GM21576 (cell line): Measurements from ENCODE around the gene CSRP3.
"Not testable (repeated sequence)": the region's sequence is repeated elsewhere in the genome, so short reads cannot be mapped to it uniquely, and the experiment has no call there.

ENCODE experiments used
- ATAC-seq: cut with Tn5 transposase; IDR thresholded peaks from one replicate; pipeline ENCODE4 v1.9.1; 2021; ENCODE audit warnings: mild to moderate bottlenecking, moderate library complexity; ENCODE audit not compliant: unreplicated experiment

CSRP3 gene

GRCh38 chr11:19191530-19192169 lies 10.1 kb downstream of the CSRP3 start:
- no peak for ATAC-seq

DNA sequence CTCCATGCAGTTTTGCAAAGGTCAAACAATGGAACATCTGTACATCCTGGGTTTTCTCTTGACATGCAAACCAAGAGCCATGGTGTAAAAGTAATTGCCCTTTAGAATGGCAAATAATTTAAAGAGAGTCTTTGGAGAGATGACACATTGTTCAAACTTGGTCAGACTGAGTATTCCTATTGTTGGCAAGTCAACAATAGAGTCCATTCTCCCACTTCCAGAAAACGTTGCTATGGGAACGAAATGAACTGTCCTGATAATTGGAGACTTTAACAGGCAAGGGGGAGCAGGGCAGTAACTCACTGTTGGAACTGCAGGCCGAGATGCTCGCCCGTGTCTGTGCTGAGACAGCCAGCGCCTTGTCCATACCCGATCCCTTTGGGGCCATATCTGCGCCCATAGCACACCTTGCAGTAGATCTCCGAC lies 13.9 kb downstream of the CSRP3 start:
- no peak for ATAC-seq

DNA sequence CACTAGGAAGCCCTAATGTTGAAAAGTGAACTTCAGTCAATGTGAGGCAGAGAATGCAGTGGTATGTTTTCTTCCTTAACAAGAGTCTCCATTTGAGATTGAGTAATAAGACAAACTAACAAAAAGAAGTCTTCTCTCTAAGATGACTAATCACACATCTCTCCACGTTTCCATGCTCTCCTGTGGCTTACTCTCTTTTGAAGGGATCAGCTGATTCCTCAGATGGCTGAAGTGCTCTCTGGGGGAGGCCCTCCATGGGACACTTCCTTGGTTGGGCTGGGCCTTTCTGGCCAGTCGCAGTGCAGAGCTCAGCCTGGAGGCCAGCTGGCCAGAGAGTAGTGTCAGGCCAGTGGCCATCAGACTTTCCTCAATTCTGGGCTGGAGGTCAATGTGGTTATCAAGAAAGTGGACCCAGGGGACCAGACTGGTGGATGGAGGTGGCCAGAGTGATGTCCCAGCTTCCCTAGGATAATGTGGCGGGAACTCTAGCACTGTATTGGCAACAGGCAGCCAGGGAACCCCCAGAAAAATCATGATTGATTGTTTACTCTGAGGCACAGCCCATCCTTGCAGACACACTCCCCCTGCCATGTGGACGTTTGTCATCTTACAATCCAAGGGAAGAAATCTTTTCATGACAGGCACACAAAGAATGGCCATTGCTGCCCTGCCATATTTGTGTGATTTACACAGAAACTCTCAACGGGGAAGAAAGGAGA lies 14.5 kb downstream of the CSRP3 start:
- no peak for ATAC-seq

GRCh38 chr11:19185516-19186052 lies 16.2 kb downstream of the CSRP3 start:
- ATAC-seq, result no peak

DNA sequence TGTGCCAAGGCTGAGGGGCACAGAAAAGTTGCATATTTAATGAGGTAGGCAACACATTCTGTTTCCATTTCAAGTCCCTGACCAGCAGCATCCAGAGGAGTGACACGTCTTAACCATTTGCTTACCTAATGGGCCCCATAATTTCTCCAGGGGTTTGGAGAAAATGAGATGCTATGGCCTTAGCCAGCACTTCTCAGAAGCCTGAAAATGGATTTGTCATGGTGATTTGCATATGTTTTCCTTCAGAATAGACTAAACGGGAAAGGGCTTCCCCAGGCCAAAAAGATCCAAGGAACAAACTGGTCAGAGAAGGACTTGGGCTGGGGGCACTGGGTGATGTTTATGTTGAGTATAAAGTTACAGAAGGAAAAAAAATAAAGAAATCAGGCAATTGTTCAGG lies 16.7 kb downstream of the CSRP3 start:
- ATAC-seq, result no peak

DNA sequence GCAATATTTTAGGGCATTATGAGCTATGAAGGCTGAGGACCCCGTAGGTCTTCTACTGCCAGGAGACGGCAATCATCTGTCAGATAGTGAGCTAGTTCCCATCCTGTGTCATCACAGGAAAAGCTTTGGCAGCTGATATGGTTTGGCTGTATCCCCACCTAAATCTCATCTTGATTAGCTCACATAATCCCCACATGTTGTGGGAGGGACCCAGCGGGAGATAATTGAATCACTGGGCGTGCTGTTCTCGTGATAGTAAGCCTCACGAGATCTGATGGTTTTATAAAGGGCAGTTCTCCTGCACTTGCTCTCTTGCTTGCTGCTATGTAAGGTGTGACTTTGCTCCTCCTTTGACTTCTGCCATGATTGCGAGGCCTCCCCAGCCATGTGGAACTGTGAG lies 18.1 kb downstream of the CSRP3 start:
- no peak for ATAC-seq

DNA sequence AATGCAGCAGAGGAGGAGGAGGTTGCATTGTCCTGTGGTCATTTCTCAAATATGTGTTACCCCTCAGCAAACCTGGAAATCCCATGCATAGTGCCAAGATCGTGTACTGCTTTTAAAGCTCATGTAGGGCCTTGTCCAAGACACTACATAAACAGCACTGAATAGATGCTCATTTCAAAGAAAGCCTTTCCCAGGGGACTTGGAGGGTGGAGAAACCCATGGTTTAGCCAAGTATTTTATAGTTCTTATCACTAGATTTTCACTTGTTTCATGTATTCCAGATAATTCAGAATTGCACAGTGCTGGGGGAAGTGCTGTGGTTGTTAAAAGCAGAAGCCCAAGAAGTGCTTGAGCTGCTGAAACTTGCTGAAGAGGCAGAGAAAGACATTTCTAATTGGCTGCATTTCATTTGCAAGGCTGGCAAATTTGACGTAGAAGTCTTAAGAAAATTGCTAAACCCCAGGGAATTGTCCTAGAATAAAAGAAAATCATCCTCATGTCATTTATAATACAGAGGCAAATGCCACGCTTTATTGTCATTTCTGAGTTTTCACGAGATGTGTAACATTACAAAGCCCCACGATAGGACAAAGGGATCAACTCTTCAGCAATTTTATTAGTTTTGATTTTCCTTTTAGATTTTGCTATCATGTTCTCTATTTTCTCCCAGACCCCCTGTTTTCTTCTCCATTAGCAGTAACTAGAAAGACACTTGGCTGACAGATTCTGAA lies 20.1 kb downstream of the CSRP3 start:
- no peak for ATAC-seq

- no peak for ATAC-seq
Measured at GRCh38 chr11:19176629-19177186, 25.1 kb downstream of the CSRP3 start.

- ATAC-seq, result no peak
Measured at GRCh38 chr11:19173964-19174638, 27.7 kb downstream of the CSRP3 start.

DNA sequence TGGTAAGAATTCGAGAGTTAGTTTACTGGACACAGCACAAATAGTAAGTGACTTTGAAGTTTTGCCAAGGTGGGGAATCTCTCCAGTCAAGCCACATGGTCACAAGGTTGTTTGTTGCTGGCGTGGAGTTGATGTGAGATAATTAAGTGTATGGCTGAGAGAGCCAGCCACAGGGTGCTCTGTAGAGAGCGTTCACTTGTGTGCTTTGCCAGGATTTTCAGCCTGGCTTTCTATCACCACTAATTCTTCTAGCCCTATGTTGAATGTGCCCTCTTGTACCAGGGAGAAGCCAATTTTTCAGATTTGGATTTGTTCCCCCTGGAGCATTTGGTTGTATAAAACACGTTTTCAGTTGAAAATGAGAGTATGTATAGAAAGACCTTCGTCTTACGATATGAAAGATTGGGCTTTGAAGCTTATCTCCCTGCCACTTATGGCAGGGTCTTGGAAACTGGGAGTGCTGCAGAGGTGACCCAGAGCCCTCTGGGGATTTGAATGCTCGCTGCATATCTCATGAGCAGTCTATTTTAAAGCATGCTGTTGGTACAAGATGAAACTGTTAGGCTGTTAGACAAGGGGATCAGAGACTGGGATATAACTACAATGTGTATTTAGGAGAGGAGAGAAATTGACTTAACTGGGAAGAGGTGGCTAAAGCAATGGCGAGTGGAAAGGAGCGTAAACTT lies 28.6 kb downstream of the CSRP3 start:
- ATAC-seq, result no peak

GRCh38 chr11:19168090-19168489 lies 33.7 kb downstream of the CSRP3 start:
- no peak for ATAC-seq

DNA sequence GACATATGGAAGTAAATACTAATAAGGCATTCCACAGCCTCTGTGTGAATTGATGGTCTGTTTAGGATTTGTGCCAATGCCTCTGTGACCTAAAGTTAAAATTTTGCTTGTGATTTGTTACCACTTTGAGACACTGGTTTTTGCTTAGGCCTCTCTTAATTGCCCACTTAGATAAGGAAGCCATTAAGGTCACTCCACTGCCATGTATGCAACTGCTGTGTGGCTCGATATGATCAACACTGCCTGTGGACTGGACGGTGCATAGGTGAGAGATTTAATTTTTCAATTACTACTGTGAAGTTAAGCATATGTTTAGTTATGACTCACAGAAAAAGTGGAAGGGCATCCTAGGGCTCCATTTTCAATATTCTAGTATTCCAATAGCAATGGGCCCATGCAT lies 36.9 kb downstream of the CSRP3 start:
- ATAC-seq, result no peak

DNA sequence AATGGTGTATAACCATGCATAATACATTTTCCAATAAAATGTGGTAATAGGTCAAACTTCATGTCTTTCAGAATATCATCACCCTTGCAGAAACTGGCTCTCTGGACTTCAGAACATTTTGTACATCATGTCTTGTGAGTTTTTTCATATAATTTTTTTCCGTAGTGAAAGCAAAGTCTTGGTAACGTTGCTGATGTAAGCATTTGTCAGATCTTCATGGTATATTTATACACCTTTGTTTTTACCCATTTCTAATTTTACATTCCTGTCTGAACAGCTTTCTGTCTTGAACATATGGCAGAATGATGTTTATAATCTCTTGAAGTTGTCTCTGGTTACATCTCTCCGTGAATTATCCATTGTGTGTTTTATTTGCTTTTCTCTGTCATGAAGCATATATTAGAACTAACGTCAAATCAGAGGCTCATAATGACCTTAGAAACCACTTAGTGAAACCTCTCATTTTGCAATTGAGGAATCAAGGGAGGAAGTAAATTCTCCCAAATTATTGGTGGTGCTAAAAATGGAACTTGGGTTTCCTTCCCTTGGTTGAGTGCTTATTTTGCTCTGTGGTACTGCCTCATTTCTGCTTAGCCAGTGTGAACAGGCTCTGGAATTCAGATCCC lies 37.4 kb downstream of the CSRP3 start:
- no peak for ATAC-seq

- no peak for ATAC-seq
Measured at GRCh38 chr11:19163617-19164016, 38.2 kb downstream of the CSRP3 start.

DNA sequence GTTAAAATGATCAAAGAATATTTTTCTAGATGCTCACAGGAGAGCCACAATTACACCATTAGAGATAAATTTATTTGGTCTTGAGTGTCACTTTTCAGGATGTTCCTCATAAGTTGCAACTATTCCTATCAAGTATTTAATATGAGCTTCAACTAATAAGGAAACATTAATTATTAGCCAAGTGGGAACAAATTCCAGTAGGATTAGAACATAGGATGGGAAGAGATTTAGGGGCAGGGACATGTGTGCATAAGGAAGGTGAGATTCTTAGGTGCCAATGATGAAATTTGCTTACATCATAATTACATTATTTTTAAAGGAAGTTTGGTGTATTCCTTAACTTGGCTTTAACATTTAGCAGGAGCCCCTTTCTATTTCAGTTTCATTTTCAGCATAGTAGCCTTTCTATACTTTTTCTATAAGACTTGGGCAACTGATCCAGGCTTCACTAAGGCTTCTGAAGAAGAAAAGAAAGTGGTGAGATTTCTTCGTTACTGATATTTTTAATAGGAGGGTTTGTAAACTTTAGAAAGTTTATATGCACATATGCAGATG lies 38.8 kb downstream of the CSRP3 start:
- no peak for ATAC-seq

DNA sequence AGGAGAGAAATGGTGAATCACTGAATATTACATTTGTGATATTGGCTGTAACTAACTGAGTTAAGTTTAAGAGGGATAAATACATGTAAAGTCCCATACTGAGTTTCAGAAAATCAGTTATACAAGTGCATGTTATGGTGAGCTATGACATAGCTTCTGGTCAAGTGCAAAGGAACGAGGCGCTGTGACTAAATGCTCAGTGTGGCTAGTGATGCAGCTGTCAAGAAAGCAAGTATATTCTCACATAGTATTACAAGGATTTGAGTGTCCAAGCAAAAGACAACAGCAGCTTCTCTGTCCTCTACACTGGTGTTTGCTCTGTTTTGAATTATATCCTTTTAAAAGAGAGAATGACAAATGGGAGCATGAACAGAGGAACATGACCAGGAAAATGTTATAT lies 40.1 kb downstream of the CSRP3 start:
- ATAC-seq, result no peak

GRCh38 chr11:19160847-19161246 lies 40.9 kb downstream of the CSRP3 start:
- ATAC-seq, result no peak

- ATAC-seq, result no peak
Measured at GRCh38 chr11:19156892-19157291, 44.9 kb downstream of the CSRP3 start.

GRCh38 chr11:19145319-19145718 lies 56.5 kb downstream of the CSRP3 start:
- ATAC-seq, result no peak

- ATAC-seq, result not testable (repeated sequence)
Measured at GRCh38 chr11:19136884-19137283, 64.9 kb downstream of the CSRP3 start.
